Measurements from ENCODE around the gene PECR.
"Not testable (repeated sequence)": the region's sequence is repeated elsewhere in the genome, so short reads cannot be mapped to it uniquely, and the experiment has no call there.

The PECR gene

GRCh38 chr2:215997219-215997618 lies 84.4 kb downstream of the PECR start:
- Mint-ChIP-seq H3K9me3 (no peaks in the 10 kb centered on the region), H3K4me3 (no peak overlapping the region), H3K36me3 (ENCODE audit: low read depth) (peaks cover 43% of the 10 kb centered on the region), H3K27me3 (no peaks in the 10 kb centered on the region), H3K4me1 (ENCODE audit: low read depth) (peaks cover 6% of the 10 kb centered on the region), H3K27ac (no peak overlapping the region)

- Mint-ChIP-seq H3K27ac (no peak overlapping the region), H3K4me1 (ENCODE audit: low read depth) (peaks cover 5% of the 10 kb centered on the region), H3K4me3 (no peak overlapping the region), H3K27me3 (no peaks in the 10 kb centered on the region), H3K36me3 (ENCODE audit: low read depth) (peaks cover 65% of the 10 kb centered on the region), H3K9me3 (peaks cover 14% of the 10 kb centered on the region)
Observed at GRCh38 chr2:215994911-215995310, 86.7 kb downstream of the PECR start.

GRCh38 chr2:215988556-215989207 lies 92.9 kb downstream of the PECR start:
- not testable (repeated sequence) for H3K4me1 Mint-ChIP-seq (ENCODE audit: low read depth); H3K4me3 Mint-ChIP-seq; H3K27me3 Mint-ChIP-seq; H3K27ac Mint-ChIP-seq
- H3K9me3 Mint-ChIP-seq: peaks cover 27% of the 10 kb centered on the region
- H3K36me3 Mint-ChIP-seq (ENCODE audit: low read depth): peaks cover 82% of the 10 kb centered on the region
